Measurements from ENCODE around the gene STATH.
"Not testable (repeated sequence)": the region's sequence is repeated elsewhere in the genome, so short reads cannot be mapped to it uniquely, and the experiment has no call there.

The STATH gene, protein sequence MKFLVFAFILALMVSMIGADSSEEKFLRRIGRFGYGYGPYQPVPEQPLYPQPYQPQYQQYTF

DNA sequence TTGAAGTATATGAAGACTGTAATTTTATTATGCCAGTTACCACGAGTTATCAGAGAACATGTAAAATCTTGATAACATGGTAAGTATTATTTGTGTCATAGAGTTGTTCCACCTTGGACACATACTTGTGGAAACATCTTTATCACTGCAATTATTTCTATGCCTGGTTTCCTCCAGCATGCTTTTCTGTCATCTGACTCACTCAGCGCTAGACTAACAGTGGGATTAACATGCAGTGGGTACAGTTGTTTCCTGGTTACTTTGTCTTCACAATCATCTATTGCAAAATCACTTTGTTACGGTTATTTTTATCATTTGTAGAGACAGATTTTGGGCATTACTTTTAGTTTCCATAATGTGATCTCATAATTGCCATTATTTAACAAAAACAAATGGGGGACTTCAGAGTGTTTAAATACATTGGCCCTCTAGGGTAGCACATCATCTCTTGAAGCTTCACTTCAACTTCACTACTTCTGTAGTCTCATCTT lies at the start of gene STATH:
Gene STATH (plus strand): TSS at position 441 of the 491 bp plus-strand sequence. CDS start 2,472 bp downstream, outside the sequence.
- H3K27ac Mint-ChIP-seq = no peak within 1 kb of the TSS
- no peak within 1 kb of the TSS for H3K4me3 Mint-ChIP-seq
- no peaks in the 10 kb centered on the region for H3K27me3 Mint-ChIP-seq
- H3K9me3 Mint-ChIP-seq = no peaks in the 10 kb centered on the region
- no peak for DNase-seq
- no peaks in the 10 kb centered on the region for H3K36me3 Mint-ChIP-seq (ENCODE audit: low read depth)
- H3K4me1 Mint-ChIP-seq (ENCODE audit: low read depth) = no peaks in the 10 kb centered on the region

DNA sequence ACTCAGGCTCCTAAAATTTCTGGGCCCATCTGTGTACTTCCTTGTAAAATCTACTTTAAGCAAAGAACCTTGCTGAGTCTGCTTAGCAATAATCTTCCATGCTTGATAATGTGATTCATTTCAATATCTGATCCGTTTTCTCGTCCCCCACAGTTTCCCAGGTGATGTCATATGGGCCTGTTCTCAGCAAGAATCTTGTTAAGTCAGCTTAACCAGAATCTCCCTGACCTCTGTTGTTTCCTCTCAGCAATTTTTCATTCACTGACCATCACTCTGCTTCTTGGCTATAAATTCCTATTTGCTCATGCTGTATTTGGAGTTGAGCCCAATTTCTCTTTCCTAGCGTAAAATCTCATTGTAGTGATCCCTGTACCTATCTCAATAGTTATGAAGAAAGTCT lies 44.2 kb upstream of the STATH start:
- DNase-seq = no peak
- H3K4me3 Mint-ChIP-seq = no peak overlapping the region
- no peaks in the 10 kb centered on the region for H3K36me3 Mint-ChIP-seq (ENCODE audit: low read depth)
- H3K27ac Mint-ChIP-seq = no peak overlapping the region
- H3K27me3 Mint-ChIP-seq = no peaks in the 10 kb centered on the region
- H3K4me1 Mint-ChIP-seq (ENCODE audit: low read depth) = no peaks in the 10 kb centered on the region
- no peaks in the 10 kb centered on the region for H3K9me3 Mint-ChIP-seq

DNA sequence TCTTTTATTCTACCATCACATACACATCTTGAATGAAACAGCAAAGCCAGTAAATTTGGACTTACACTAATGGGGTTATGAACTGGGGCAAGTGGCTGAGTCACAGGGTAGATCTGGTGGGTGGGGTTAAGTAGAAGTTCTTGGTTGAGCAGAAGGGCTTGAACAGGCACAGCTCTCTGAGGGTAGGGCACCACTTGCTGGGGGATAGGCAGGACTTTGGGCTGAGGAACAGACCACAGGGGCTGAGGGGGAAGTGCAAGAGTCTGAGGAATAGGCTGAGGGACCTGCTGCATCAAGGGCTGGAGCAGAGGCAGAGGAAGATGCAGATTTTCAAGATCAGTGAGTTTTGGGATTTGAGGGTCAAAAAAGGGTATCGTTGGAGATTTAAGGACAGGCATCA lies 38.6 kb upstream of the STATH start:
- Mint-ChIP-seq H3K9me3 (no peaks in the 10 kb centered on the region), H3K27me3 (no peaks in the 10 kb centered on the region), H3K27ac (no peak overlapping the region), H3K4me3 (no peak overlapping the region), H3K36me3 (ENCODE audit: low read depth) (no peaks in the 10 kb centered on the region), H3K4me1 (ENCODE audit: low read depth) (no peaks in the 10 kb centered on the region)
- DNase-seq = no peak

DNA sequence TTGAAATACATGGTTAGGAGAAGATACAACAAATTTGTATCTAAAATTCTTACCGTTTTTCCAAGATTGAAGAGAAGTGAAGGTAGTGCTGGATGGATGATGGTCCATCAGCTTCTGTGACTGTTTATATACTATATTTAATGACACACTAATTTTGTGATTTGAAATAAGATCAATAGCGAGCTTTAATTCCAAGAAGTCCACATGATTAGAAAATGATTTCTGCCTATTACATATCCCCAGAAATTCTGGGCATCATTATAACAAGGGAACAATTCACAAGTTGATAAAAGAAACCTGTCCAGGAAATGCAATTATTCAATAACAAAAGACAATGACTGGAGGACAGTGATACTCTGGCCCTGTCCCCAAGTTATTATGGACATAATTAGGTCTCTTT lies 30.1 kb upstream of the STATH start, which contains the start of gene CSN2:
Gene CSN2 (minus strand): TSS at position 101 of the 400 bp plus-strand sequence. CDS start 4,733 bp downstream, outside the sequence.
- Mint-ChIP-seq H3K4me1 (ENCODE audit: low read depth) (no peaks in the 10 kb centered on the region), H3K27me3 (no peaks in the 10 kb centered on the region), H3K4me3 (no peak within 1 kb of the TSS), H3K27ac (no peak within 1 kb of the TSS), H3K36me3 (ENCODE audit: low read depth) (no peaks in the 10 kb centered on the region), H3K9me3 (no peaks in the 10 kb centered on the region)
- DNase-seq = no peak

DNA sequence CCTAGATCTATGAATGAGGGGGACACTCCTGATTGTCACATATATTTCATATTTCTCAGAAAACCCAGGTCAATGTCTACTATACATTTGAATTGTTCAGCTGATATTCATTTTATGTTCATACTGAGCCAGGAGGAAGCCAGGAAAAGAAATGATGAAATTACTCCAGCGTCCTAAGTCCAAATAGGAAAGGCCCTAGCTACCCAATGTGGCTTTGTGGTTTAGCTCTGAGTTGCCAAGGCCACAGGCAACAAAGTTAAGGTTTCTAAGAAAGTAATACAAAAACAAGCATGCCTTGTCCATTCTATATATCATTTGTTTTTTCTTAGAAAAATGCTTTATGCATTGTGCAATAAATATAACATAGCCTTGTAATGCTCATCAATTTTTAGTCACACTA lies 25.7 kb upstream of the STATH start:
- Mint-ChIP-seq H3K27ac (no peak overlapping the region), H3K36me3 (ENCODE audit: low read depth) (no peaks in the 10 kb centered on the region), H3K27me3 (no peaks in the 10 kb centered on the region), H3K4me3 (no peak overlapping the region), H3K9me3 (no peaks in the 10 kb centered on the region), H3K4me1 (ENCODE audit: low read depth) (no peaks in the 10 kb centered on the region)
- no peak for DNase-seq

DNA sequence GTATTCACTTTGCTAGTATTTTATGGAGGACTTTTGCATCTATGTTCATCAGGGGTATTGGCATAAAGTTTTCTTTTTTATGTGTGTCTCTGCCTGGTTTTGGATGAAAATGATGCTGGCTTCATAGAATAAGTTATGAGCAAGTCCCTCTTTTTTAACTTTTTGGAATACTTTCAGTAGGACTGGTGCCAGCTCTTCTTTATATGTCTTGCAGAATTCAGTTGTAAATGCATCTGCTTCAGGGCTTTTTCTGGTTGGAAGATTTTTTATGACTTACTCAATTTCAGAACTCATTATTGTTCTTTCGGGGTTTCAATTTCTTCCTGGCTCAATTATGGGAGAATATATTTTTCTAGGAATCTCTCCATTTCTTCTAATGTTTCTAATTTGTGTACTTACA lies 21.1 kb upstream of the STATH start:
- no peak overlapping the region for H3K27ac Mint-ChIP-seq
- H3K9me3 Mint-ChIP-seq = no peaks in the 10 kb centered on the region
- no peaks in the 10 kb centered on the region for H3K36me3 Mint-ChIP-seq (ENCODE audit: low read depth)
- H3K27me3 Mint-ChIP-seq = no peaks in the 10 kb centered on the region
- H3K4me1 Mint-ChIP-seq (ENCODE audit: low read depth) = no peaks in the 10 kb centered on the region
- H3K4me3 Mint-ChIP-seq = no peak overlapping the region
- no peak for DNase-seq

DNA sequence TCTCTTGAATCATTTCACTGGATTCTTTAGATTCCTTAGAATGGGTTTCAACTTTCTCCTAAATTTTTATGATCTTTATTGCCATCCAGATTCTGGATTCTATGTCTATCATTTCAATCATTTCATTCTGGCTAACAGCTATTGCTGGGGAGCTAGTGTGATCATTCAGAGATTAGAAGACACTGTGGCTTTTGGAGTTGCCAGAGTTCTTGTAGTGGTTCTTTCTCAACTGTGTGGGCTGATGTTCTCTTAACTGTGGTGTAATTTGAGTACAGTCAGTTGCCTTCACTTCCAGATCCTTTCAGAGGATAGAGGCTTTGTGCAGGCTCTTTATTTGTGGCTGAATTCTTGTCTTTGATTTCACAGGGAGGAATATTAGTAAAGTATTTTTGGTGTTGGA lies 18.2 kb upstream of the STATH start:
- no peaks in the 10 kb centered on the region for H3K9me3 Mint-ChIP-seq

DNA sequence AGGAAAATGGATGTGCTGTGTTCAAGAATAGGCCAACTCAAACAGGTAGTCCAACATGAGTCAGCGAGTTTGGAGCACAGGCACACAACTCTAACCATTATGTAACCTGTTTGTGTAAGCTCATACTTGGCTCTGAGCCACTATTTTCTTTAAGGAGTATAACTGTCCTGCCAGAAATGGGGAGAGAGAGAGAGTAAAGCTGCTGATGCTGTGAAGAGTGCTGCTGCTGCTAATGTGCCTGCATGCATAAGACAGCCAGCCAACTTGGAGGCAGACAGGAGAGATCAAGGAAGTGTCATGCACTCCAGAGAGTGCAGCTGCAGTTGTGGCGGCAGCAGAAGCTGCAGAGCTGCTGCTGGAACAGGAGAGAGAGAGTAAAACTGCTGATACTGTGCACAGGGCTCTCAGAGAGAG lies 11.7 kb upstream of the STATH start:
- Mint-ChIP-seq H3K36me3 (ENCODE audit: low read depth) (no peaks in the 10 kb centered on the region), H3K27me3 (no peaks in the 10 kb centered on the region), H3K4me3 (no peak overlapping the region), H3K27ac (no peak overlapping the region), H3K4me1 (ENCODE audit: low read depth) (no peaks in the 10 kb centered on the region), H3K9me3 (no peaks in the 10 kb centered on the region)
- DNase-seq = no peak

More for the DNA sequence above, 18.2 kb upstream of the STATH start:
- no peaks in the 10 kb centered on the region for H3K36me3 Mint-ChIP-seq (ENCODE audit: low read depth)
- no peak overlapping the region for H3K27ac Mint-ChIP-seq
- H3K4me3 Mint-ChIP-seq = no peak overlapping the region
- no peak for DNase-seq
- H3K27me3 Mint-ChIP-seq = no peaks in the 10 kb centered on the region
- H3K4me1 Mint-ChIP-seq (ENCODE audit: low read depth) = no peaks in the 10 kb centered on the region

DNA sequence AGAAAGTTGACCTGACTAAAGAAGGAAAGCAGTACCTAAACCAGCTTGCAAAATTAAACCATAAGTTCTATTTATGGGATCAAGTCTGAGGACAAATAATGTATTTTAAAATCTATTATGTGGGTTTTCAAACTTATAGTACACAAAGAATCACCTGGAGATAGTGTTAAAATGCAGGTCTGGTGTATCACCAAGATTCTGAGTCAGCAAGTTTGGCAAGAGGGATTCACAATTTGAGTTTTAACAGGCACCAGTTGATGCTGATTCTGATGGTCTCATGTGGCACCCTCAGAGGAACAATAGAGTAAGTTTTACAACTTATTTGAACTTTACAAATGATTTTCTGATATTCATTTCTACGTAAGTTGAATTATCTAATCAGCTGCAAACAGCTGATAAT lies 9.1 kb upstream of the STATH start:
- no peak overlapping the region for H3K27ac Mint-ChIP-seq
- no peaks in the 10 kb centered on the region for H3K9me3 Mint-ChIP-seq

DNA sequence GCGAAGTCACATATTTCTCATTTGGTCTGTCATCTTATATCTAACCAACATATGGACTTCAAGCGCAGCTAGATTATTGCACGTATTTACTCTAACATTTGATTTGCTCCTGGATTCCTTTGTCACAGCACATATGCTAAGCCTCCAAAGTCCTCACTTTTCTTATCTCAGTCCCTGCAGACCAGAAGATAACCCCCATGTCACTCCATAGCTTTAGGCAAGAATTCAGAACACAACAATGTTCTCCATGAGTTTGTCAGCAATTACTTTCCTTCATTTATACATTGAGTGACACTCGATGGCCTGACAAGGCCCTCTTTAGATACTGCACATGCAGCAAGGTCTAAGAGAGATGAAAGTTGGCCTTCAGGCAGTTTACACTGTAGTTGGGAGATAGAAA lies 4.8 kb upstream of the STATH start:
- no peak for DNase-seq
- no peaks in the 10 kb centered on the region for H3K27me3 Mint-ChIP-seq
- no peaks in the 10 kb centered on the region for H3K4me1 Mint-ChIP-seq (ENCODE audit: low read depth)
- no peaks in the 10 kb centered on the region for H3K9me3 Mint-ChIP-seq
- no peak overlapping the region for H3K4me3 Mint-ChIP-seq
- no peak overlapping the region for H3K27ac Mint-ChIP-seq
- H3K36me3 Mint-ChIP-seq (ENCODE audit: low read depth) = no peaks in the 10 kb centered on the region

More for the DNA sequence above, 9.1 kb upstream of the STATH start:
- H3K4me3 Mint-ChIP-seq = no peak overlapping the region
- no peaks in the 10 kb centered on the region for H3K4me1 Mint-ChIP-seq (ENCODE audit: low read depth)
- DNase-seq = no peak
- H3K27me3 Mint-ChIP-seq = no peaks in the 10 kb centered on the region
- no peaks in the 10 kb centered on the region for H3K36me3 Mint-ChIP-seq (ENCODE audit: low read depth)

DNA sequence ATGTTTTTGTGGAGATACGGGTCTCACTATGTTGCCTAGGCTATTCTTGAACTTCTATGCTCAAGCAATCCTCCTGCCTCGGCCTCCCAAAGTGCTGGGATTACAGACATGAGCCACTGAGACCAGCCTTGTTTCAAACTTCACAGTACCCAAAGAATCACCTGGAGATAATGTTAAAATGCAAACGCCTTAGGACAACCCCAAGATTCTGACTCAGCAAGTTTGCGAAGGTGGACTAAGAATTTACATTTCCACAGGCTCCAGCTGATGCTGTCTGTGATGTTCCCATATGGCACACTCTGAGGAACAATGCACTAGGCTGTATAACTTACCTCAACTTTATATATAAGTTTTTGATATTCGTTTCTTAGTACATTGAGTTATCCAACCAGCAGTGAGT lies 984 bp upstream of the STATH start:
- DNase-seq = no peak
- H3K36me3 Mint-ChIP-seq (ENCODE audit: low read depth) = no peaks in the 10 kb centered on the region
- no peaks in the 10 kb centered on the region for H3K9me3 Mint-ChIP-seq
- no peaks in the 10 kb centered on the region for H3K4me1 Mint-ChIP-seq (ENCODE audit: low read depth)
- no peak overlapping the region for H3K4me3 Mint-ChIP-seq
- H3K27ac Mint-ChIP-seq = no peak overlapping the region
- H3K27me3 Mint-ChIP-seq = no peaks in the 10 kb centered on the region

DNA sequence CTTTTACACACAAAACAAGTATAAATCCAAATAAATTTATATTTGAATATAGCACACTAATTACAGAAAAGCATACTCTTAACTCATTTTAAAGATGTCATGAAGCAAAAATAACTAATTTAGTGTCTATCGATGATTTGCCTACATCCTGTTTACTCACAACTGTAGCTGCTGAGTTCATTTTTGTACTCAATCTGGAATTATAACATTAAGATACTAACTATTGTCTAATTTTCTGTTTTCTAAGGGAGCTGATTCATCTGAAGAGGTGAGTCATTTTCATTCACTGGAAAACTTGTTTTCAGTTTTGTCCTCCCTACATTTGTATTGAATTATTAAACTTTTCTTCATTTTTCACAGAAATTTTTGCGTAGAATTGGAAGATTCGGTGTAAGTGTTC lies 3.7 kb downstream of the STATH start:
- no peak overlapping the region for H3K27ac Mint-ChIP-seq
- no peaks in the 10 kb centered on the region for H3K9me3 Mint-ChIP-seq
- no peaks in the 10 kb centered on the region for H3K27me3 Mint-ChIP-seq
- H3K36me3 Mint-ChIP-seq (ENCODE audit: low read depth) = no peaks in the 10 kb centered on the region
- no peak for DNase-seq
- no peaks in the 10 kb centered on the region for H3K4me1 Mint-ChIP-seq (ENCODE audit: low read depth)
- no peak overlapping the region for H3K4me3 Mint-ChIP-seq

DNA sequence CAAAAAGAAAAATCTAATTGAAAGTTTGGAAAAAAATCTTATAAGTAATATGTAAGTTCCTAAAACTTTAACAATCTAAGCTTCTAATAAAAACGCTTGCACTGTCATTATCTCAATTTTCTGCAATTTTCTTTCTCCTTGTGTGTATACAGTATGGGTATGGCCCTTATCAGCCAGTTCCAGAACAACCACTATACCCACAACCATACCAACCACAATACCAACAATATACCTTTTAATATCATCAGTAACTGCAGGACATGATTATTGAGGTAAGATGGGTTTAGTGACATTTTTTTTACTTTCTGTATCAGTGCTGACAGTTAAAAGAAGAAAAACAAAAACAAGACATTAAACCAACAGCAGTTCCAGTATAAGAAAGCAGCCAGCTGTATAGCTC lies 4.9 kb downstream of the STATH start:
- Mint-ChIP-seq H3K27ac (no peak overlapping the region), H3K4me3 (no peak overlapping the region), H3K36me3 (ENCODE audit: low read depth) (no peaks in the 10 kb centered on the region), H3K27me3 (no peaks in the 10 kb centered on the region), H3K4me1 (ENCODE audit: low read depth) (no peaks in the 10 kb centered on the region), H3K9me3 (no peaks in the 10 kb centered on the region)
- DNase-seq = no peak

DNA sequence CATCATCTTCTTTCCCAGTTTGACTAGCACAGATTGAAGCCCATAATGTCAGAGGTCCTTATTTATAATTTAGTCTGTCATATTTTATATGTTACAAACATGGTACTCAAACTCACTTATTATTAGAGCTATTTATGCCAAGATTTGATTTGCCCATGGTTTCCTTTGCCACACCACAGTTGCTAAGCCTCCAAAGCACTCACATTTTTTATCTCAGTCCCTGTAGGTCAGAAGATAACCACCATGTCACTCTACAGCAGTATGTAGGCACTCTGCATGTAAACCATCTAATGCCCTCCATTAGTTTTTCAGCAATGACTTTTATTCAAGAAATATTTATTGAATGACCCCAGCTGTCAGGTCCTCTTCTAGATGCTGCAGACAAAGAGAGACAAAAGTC lies 6.7 kb downstream of the STATH start:
- no peaks in the 10 kb centered on the region for H3K4me1 Mint-ChIP-seq (ENCODE audit: low read depth)
- H3K27ac Mint-ChIP-seq = no peak overlapping the region
- H3K27me3 Mint-ChIP-seq = no peaks in the 10 kb centered on the region
- no peaks in the 10 kb centered on the region for H3K36me3 Mint-ChIP-seq (ENCODE audit: low read depth)
- H3K9me3 Mint-ChIP-seq = no peaks in the 10 kb centered on the region
- H3K4me3 Mint-ChIP-seq = no peak overlapping the region
- DNase-seq = no peak

DNA sequence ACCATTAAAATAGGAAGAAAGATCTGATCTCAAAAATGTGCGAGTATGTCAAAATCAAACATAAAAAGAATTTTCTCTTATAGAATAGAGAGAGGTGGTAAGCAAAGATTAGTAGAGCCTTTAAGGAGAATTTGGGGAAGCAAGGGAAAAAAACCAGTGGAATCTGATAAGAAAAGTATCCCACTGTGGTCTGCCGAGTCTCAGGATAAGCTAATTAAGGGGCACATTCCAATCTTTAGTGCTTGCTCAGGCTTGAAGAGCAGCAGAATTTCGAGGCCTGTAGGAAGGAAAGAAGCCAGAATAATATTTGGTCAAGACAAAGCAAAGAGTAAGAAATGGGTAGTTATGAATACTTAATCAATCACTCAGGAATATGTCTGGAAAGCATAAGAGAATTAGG lies 13.0 kb downstream of the STATH start:
- no peaks in the 10 kb centered on the region for H3K27me3 Mint-ChIP-seq
- H3K4me1 Mint-ChIP-seq (ENCODE audit: low read depth) = no peaks in the 10 kb centered on the region
- no peaks in the 10 kb centered on the region for H3K36me3 Mint-ChIP-seq (ENCODE audit: low read depth)
- H3K27ac Mint-ChIP-seq = no peak overlapping the region
- DNase-seq = no peak
- H3K9me3 Mint-ChIP-seq = no peaks in the 10 kb centered on the region
- H3K4me3 Mint-ChIP-seq = no peak overlapping the region

DNA sequence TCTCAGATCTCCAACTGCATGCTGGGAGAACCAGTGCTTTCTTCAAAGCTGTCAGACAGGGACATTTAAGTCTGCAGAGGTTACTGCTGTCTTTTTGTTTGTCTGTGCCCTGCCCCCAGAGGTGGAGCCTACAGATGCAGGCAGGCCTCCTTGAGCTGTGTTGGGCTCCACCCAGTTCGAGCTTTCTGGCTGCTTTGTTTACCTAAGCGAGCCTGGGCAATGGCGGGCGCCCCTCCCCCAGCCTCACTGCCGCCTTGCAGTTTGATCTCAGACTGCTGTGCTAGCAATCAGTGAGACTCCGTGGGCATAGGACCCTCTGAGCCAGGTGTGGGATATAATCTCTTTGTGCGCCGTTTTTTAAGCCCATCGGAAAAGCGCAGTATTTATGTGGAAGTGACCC lies 23.2 kb downstream of the STATH start:
- H3K4me1 Mint-ChIP-seq (ENCODE audit: low read depth); H3K27me3 Mint-ChIP-seq; H3K4me3 Mint-ChIP-seq; DNase-seq; H3K27ac Mint-ChIP-seq; H3K36me3 Mint-ChIP-seq (ENCODE audit: low read depth); H3K9me3 Mint-ChIP-seq: not testable (repeated sequence)

Data from activated T-cell treated with anti-CD3 and anti-CD28 coated beads, Interleukin-2, amount 50 U/mL, for 24 hours (primary cell).